HEK293T (cell line): Measurements from ENCODE around the gene ERCC8.

Source experiments
- CTCF ChIA-PET: fragments of 350-600 bp; formaldehyde crosslinking; extraction: SDS; loops from one replicate; lab custom pipeline; 2021; ENCODE audit warnings: antibody characterized with exemption, inconsistent platforms; lab: Yijun Ruan, JAX
- POLR2A ChIA-PET: fragments of 350-600 bp; formaldehyde crosslinking; extraction: SDS; loops from one replicate; lab custom pipeline; 2020; ENCODE audit warnings: antibody characterized with exemption, inconsistent platforms; lab: Yijun Ruan, JAX
- DNase-seq: peaks from one replicate; pipeline ENCODE4 v3.0.0; 2012; ENCODE audit warnings: mixed read lengths; ENCODE audit errors: extremely low spot score
- ARNT ChIP-seq: fragments of 450-650 bp; IDR thresholded peaks from 2 replicates; pipeline ENCODE4 v1.6.1; 2017; ENCODE audit warnings: mild to moderate bottlenecking
- BHLHE40 ChIP-seq: fragments of 450-650 bp; IDR thresholded peaks from 2 replicates; pipeline ENCODE4 v1.6.1; 2016; ENCODE audit warnings: mild to moderate bottlenecking, moderate library complexity, borderline replicate concordance
- CTBP1 ChIP-seq: fragments of 450-650 bp; IDR thresholded peaks from 2 replicates; pipeline ENCODE4 v1.6.1; 2016; ENCODE audit warnings: borderline replicate concordance
- ELF4 ChIP-seq: fragments of 450-650 bp; IDR thresholded peaks from 2 replicates; pipeline ENCODE4 v1.6.1; 2017; ENCODE audit warnings: antibody characterized with exemption
- FOXA1 ChIP-seq: fragments of 450-650 bp; IDR thresholded peaks from 2 replicates; pipeline ENCODE4 v1.6.1; 2016; ENCODE audit warnings: mild to moderate bottlenecking
- FOXK2 ChIP-seq: fragments of 450-650 bp; IDR thresholded peaks from 2 replicates; pipeline ENCODE4 v1.6.1; 2016; ENCODE audit warnings: mild to moderate bottlenecking
- FOXM1 ChIP-seq: fragments of 450-650 bp; IDR thresholded peaks from 2 replicates; pipeline ENCODE4 v1.6.1; 2017; ENCODE audit warnings: mild to moderate bottlenecking, borderline replicate concordance
- HDGF ChIP-seq: fragments of 450-650 bp; IDR thresholded peaks from 2 replicates; pipeline ENCODE4 v1.6.1; 2017; ENCODE audit warnings: antibody characterized with exemption, borderline replicate concordance
- L3MBTL2 ChIP-seq: fragments of 450-650 bp; conservative IDR thresholded peaks from 2 replicates; pipeline ENCODE4 v1.6.1; 2016; ENCODE audit warnings: mild to moderate bottlenecking
- LEF1 ChIP-seq: fragments of 450-650 bp; IDR thresholded peaks from 2 replicates; pipeline ENCODE4 v1.6.1; 2017; ENCODE audit warnings: mild to moderate bottlenecking, borderline replicate concordance
- NFRKB ChIP-seq: fragments of 450-650 bp; IDR thresholded peaks from 2 replicates; pipeline ENCODE4 v1.6.1; 2016; ENCODE audit warnings: mild to moderate bottlenecking, moderate library complexity
- SP1 ChIP-seq: fragments of 450-650 bp; IDR thresholded peaks from 2 replicates; pipeline ENCODE4 v1.6.1; 2017
- SUZ12 ChIP-seq: fragments of 450-650 bp; IDR thresholded peaks from 2 replicates; pipeline ENCODE4 v1.6.1; 2016; ENCODE audit warnings: mild to moderate bottlenecking
- TARDBP ChIP-seq: fragments of 450-650 bp; IDR thresholded peaks from 2 replicates; pipeline ENCODE4 v1.6.1; 2016
- ZNF384 ChIP-seq: fragments of 450-650 bp; IDR thresholded peaks from 2 replicates; pipeline ENCODE4 v1.6.1; 2016
- TF ChIP-seq, protein P1 (sequence below): fragments of 450-650 bp; IDR thresholded peaks from 2 replicates; pipeline ENCODE4 v1.6.1; 2016

The ERCC8 gene

DNA sequence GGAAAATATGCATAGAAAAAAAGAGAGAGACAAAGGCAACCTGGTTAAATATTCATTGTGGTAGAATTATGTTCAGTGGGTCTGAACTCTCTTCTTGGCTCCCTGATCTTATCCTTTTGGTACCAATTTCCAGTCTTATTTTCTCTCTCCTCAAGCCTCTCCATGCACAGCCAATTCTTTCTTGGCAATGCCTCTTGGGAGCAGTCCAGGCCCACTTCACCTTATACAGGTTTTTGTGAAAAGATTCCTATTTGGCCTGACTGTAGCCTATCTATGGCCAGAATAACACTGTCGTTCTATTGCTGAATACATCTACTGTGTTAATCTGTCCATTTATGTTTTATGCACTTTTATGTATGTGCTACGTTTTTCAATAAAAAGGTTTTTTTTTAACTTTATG lies 103.5 kb downstream of the ERCC8 start:
- TF ChIP-seq SP1 (no peak), FOXK2 (no peak), ZNF384 (no peak), HDGF (no peak), L3MBTL2 (no peak), LEF1 (no peak), NFRKB (no peak), CTBP1 (no peak), ARNT (no peak), SUZ12 (no peak), ELF4 (no peak), TARDBP (no peak), FOXM1 (no peak)
- TF ChIP-seq, protein P1, sequence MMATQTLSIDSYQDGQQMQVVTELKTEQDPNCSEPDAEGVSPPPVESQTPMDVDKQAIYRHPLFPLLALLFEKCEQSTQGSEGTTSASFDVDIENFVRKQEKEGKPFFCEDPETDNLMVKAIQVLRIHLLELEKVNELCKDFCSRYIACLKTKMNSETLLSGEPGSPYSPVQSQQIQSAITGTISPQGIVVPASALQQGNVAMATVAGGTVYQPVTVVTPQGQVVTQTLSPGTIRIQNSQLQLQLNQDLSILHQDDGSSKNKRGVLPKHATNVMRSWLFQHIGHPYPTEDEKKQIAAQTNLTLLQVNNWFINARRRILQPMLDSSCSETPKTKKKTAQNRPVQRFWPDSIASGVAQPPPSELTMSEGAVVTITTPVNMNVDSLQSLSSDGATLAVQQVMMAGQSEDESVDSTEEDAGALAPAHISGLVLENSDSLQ = no peak
- ChIA-PET POLR2A (no interaction called here), CTCF (no interaction called here)
- DNase-seq = no peak

DNA sequence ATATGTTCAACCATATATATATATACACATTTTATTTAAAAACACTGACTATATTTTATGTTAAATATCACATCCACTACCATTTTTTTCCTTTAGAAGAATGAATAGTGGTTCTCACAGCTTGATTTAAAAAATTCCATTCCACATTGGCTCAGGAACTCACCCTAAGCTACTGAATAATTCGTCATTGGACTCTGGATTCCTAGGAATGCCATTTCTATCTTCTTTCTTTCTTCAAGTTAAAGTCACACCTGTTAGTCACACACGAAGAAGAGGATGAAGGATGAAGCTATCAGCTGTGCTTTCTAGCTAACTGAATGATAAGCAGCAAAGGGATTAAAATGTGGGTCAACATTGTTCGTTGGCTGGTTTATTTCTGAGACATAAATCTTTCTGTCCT lies 108.7 kb downstream of the ERCC8 start:
- ChIA-PET CTCF (no interaction called here), POLR2A (no interaction called here)
- no peak for TF ChIP-seq LEF1
- no peak for TF ChIP-seq FOXA1
- TF ChIP-seq FOXK2 = no peak
- TF ChIP-seq BHLHE40 = no peak
- TF ChIP-seq ZNF384 = no peak
- TF ChIP-seq CTBP1 = no peak
- TF ChIP-seq ARNT = no peak
- no peak for TF ChIP-seq TARDBP
- no peak for TF ChIP-seq L3MBTL2
- no peak for TF ChIP-seq ELF4
- TF ChIP-seq SUZ12 = no peak
- TF ChIP-seq FOXM1 = no peak
- no peak for TF ChIP-seq SP1
- TF ChIP-seq HDGF = no peak
- TF ChIP-seq, protein P1 = no peak
- TF ChIP-seq NFRKB = no peak
- no peak for DNase-seq

DNA sequence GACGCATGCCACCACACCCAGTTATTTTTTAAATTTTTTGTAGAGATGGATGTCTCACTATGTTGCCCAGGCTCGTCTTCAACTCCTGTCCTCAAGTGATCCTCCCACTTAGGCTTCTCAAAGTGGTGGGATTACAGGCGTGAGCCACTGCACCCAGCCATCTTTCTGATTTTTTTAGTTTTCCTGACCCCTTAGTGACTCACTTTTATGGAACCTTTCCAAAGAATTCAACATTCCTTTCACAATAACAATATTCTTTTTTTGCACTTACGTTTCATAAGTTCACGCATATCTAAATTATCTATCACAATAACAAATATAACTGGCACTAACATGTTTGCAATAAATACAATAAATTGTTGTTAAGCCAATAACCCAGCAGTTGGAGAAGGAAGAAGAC lies 109.3 kb downstream of the ERCC8 start:
- ChIA-PET CTCF (no interaction called here), POLR2A (no interaction called here)

DNA sequence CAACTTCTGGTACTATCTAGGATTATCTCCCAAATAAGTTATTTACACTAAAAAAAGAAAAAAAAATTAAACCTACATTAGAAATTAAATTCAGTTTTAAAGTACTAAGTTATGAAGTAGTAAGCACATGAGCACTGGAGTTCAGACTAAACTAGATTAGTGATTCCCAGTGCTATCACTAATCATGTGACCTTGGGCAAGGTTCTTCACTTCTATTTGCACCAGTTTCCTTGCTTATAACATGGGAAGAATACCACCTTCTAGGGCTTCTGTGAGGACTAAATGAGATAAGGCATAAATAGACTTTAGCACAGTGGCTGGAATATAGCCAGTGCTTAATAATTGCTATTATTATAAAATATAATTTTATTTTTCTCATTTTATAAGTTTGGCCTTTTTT lies 111.3 kb downstream of the ERCC8 start:
- CTCF ChIA-PET = no interaction called here
- POLR2A ChIA-PET = no interaction called here
- no peak for DNase-seq
- TF ChIP-seq ZNF384 (no peak), FOXK2 (no peak), FOXA1 (no peak), ARNT (no peak), L3MBTL2 (no peak), SUZ12 (no peak), SP1 (no peak), ELF4 (no peak), LEF1 (no peak), TARDBP (no peak), FOXM1 (no peak), NFRKB (no peak)
- TF ChIP-seq, protein P1 = no peak

More for the DNA sequence above, 109.3 kb downstream of the ERCC8 start:
- TF ChIP-seq FOXK2 = no peak
- TF ChIP-seq SUZ12 = no peak
- TF ChIP-seq, protein P1 = no peak
- TF ChIP-seq ARNT = no peak
- TF ChIP-seq CTBP1 = no peak
- no peak for TF ChIP-seq BHLHE40
- TF ChIP-seq FOXA1 = no peak
- TF ChIP-seq LEF1 = no peak
- DNase-seq = no peak

DNA sequence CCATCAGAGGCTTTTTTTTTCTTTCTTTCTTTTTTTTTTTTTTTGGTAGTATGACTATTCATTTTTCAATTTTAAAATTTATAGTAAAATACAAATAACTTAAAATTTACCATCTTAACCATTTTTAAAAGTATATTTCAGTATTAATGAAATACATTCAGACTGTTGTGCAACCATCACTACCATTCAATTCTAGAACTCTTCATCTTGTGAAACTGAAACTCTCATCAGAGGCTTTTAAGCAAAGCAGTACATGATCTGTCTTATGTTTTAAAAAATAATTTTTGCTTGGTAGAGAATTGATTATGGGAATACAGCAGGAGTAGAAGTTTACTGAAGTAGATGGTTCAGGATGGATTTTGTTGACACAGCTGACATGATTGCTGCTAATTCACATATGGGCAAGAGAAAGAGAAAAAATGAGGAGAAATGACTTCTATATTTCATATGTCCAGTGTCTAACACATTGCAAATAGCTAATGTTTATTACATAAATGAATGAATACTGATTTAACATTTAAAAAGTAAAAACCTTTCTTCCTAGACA lies 114.2 kb downstream of the ERCC8 start:
- ChIA-PET CTCF (no interaction called here), POLR2A (no interaction called here)
- TF ChIP-seq BHLHE40 (no peak), CTBP1 (no peak), FOXM1 (no peak), HDGF (no peak), ELF4 (no peak), TARDBP (no peak), L3MBTL2 (no peak), ZNF384 (no peak), LEF1 (no peak), FOXA1 (no peak), NFRKB (no peak), SP1 (no peak), ARNT (no peak), FOXK2 (no peak), SUZ12 (no peak)
- TF ChIP-seq, protein P1 = no peak
- no peak for DNase-seq
